Vagina (tissue), 2 donors: ENCODE results near the gene PPOX.

Experiments used
- CTCF ChIP-seq, 3 experiments: fragments of 450-650 bp in 2 of 3; fragments of 200-600 bp in 1 of 3; sonication (generic) in 1 of 3; IDR thresholded peaks; one replicate each; pipeline ENCODE4 v1.5.1; 2017 to 2019; ENCODE audit warnings: antibody characterized with exemption in 3 of 3, mild to moderate bottlenecking in 2 of 3, moderate library complexity in 2 of 3
- POLR2A ChIP-seq, 2 donors: fragments of 450-650 bp; IDR thresholded peaks; one replicate each; pipeline ENCODE4 v1.6.1; 2017; ENCODE audit warnings: antibody characterized with exemption in 2 of 2, mild to moderate bottlenecking in 2 of 2, moderate library complexity in 2 of 2

- TF ChIP-seq CTCF (IDR thresholded peaks at IDR 0.05) (no peak), POLR2A (IDR thresholded peaks at IDR 0.05) (no peak)
Measured at GRCh38 chr1:161166669-161167548, 683 bp downstream of the PPOX start.
